ENCODE results near the gene HPD. TPM values are rescaled to one million over a fixed set of nuclear protein-coding genes. Genes with fewer than 3 reads are reported as not detected.

HPD gene
- total and polyA plus RNA-seq, 2 donors (not counting 3 experiments of a cell fraction or from before 2014, with no cell fraction given): not detected

DNA sequence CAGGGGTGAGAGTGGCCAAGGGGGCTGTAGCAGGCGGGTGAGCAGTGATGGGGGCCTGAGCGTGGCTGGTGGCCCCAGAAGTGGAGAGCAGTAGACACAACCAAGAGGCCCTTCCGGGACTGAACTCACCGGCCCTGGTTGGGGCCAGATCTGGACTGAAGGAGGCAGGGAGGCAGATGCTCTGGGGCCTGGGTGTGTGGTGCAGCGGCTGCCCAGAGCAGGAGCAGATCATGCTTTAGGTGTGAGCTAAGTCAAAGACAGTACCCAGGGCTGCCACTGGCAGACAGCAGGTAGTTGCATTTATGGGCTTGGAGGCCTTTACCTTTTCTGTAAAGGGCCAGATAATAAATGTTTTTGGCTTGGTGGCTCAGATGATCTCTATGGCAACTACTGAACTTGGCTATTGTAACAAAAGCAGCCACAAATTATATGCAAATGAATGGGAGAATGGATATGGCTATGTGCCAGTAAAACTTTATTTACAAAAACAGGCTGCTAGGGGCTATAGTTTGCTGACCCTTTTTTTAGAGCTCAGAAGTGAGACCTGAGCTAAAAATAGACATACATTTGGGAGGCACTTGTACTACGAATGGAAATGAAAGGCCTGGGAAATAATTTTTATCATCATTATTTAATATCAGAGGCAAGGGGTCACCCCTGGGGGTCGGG lies 29.3 kb downstream of the HPD start:
- no peak overlapping the region for H2AFZ ChIP-seq (ENCODE audit: low read depth, low read length)
- dilution Hi-C loops (cut with MboI; ENCODE audit: extremely low pct_ligation_motif_present, low sequenced_read_pairs): no loop called here
- H3K27ac ChIP-seq (ENCODE audit: insufficient read depth, low read depth, low read length): no peak overlapping the region
- no peak overlapping the region for H3K9ac ChIP-seq (replicated peaks; ENCODE audit: extremely low read depth, insufficient read depth, low read length)
- H3K9me1 ChIP-seq (replicated peaks; ENCODE audit: control insufficient read depth, extremely low read depth, insufficient read depth, low read length): no peaks in the 10 kb centered on the region
- POLR2A ChIA-PET: no interaction called here
- H3K4me3 ChIP-seq (replicated peaks in 1 of 3; ENCODE audit: insufficient read depth in 1 of 3, low read depth in 1 of 3, low read length in 3 of 3): no peak overlapping the region
- H3K27me3 ChIP-seq (ENCODE audit: control insufficient read depth in 2 of 2, insufficient read depth in 2 of 2, low read length in 2 of 2): no peaks in the 10 kb centered on the region
- no peaks in the 10 kb centered on the region for H4K20me1 ChIP-seq (replicated peaks; ENCODE audit: control insufficient read depth, extremely low read depth, insufficient read depth, low read length)
- H3K4me1 ChIP-seq (ENCODE audit: control insufficient read depth, extremely low read depth, insufficient read depth, low read length): no peaks in the 10 kb centered on the region
- TF ChIP-seq MYC (IDR thresholded peaks at IDR 0.05; ENCODE audit: low read depth, low read length) (no peak), FOS (IDR thresholded peaks at IDR 0.05; ENCODE audit: borderline replicate concordance, insufficient read depth, low read length) (no peak), JUN (IDR thresholded peaks at IDR 0.05; ENCODE audit: borderline replicate concordance, insufficient read depth, insufficient read length, low read depth) (no peak), EZH2 (IDR thresholded peaks at IDR 0.05; ENCODE audit: borderline replicate concordance, low read depth, low read length, severe bottlenecking) (no peak), GATA2 (IDR thresholded peaks at IDR 0.05; ENCODE audit: insufficient read depth, insufficient read length, low read depth, low read length) (no peak), CTCF (IDR thresholded peaks at IDR 0.05; ENCODE audit: extremely low read depth in 1 of 2, insufficient read depth in 1 of 2, low read depth in 1 of 2, low read length in 2 of 2) (no peak), POLR2AphosphoS5 (IDR thresholded peaks at IDR 0.05; ENCODE audit: insufficient read depth, low read depth, low read length) (no peak), POLR2A (IDR thresholded peaks at IDR 0.05; ENCODE audit: low read depth, low read length) (no peak)
- TF ChIP-seq, protein P1, sequence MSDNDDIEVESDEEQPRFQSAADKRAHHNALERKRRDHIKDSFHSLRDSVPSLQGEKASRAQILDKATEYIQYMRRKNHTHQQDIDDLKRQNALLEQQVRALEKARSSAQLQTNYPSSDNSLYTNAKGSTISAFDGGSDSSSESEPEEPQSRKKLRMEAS (IDR thresholded peaks at IDR 0.05; ENCODE audit: insufficient read depth, insufficient read length): no peak
- intact Hi-C loops (cut with micrococcal nuclease): no loop called here
- H3K4me2 ChIP-seq (ENCODE audit: insufficient read depth, low read length): no peak overlapping the region
- FAIRE-seq (no peak), DNase-seq (ENCODE audit: low read depth, low spot score) (no peak)
- H3K36me3 ChIP-seq (ENCODE audit: control insufficient read depth in 2 of 2, extremely low read depth in 1 of 2, insufficient read depth in 2 of 2, low read length in 2 of 2): peaks cover 12 to 37% of the 10 kb centered on the region in 2 experiments
- no peaks in the 10 kb centered on the region for H3K9me3 ChIP-seq (replicated peaks; ENCODE audit: control insufficient read depth, insufficient read depth, low read length)
- no peaks in the 10 kb centered on the region for H3K79me2 ChIP-seq (ENCODE audit: control insufficient read depth, insufficient read depth, low read length)
- no TSS peak for BruUV-seq (replicated peaks)
- CTCF ChIA-PET: interaction anchor here (1.3 kb wide), 1 partner anchor 20 kb away, joined by 3 read pairs; no protein-coding TSS in a partner anchor
